Measurements from ENCODE around the gene VAV3. TPM values are rescaled to one million over a fixed set of nuclear protein-coding genes. Genes with fewer than 3 reads are reported as not detected.

VAV3 gene
- total RNA-seq, 4 donors from 2014 or later: 44.1 to 123 (median 111) TPM

GRCh38 chr1:107833061-107833460 is 131.9 kb downstream of the VAV3 start:
- no peaks in the 10 kb centered on the region for H3K4me1 ChIP-seq
- intact Hi-C loops (cut with DNase I; ENCODE audit: low total_unique reads): no loop called here
- DNase-seq: no peak
- WGBS, 2 donors (ENCODE audit: low coverage in 1 of 2): 68 to 71% methylated on average over 2 of the region's 2 CpGs
- H3K27ac ChIP-seq: no peak overlapping the region
- no peak overlapping the region for H3K4me3 ChIP-seq
- in situ Hi-C loops (cut with MboI; ENCODE audit: low pct_ligation_motif_present in 1 of 4, low pct_unique_long_range_greater_than_20kb in 1 of 4, low sequenced_read_pairs in 3 of 4): no loop called here
- H3K9me3 ChIP-seq: no peaks in the 10 kb centered on the region
- no peaks in the 10 kb centered on the region for H3K36me3 ChIP-seq
- no peak for TF ChIP-seq CTCF (IDR thresholded peaks at IDR 0.05)
- no peak for TF ChIP-seq POLR2AphosphoS5 (IDR thresholded peaks at IDR 0.05)
- TF ChIP-seq EP300 (IDR thresholded peaks at IDR 0.05; ENCODE audit: low read depth): no peak
- no peak for TF ChIP-seq POLR2A (IDR thresholded peaks at IDR 0.05)
- no peaks in the 10 kb centered on the region for H3K27me3 ChIP-seq

GRCh38 chr1:107831921-107832320 is 133.1 kb downstream of the VAV3 start:
- Histone ChIP-seq H3K4me3 (no peak overlapping the region), H3K36me3 (no peaks in the 10 kb centered on the region), H3K4me1 (no peaks in the 10 kb centered on the region), H3K27ac (no peak overlapping the region), H3K27me3 (no peaks in the 10 kb centered on the region), H3K9me3 (no peaks in the 10 kb centered on the region)
- WGBS, 2 donors (ENCODE audit: low coverage in 1 of 2): 67 to 71% methylated on average over 1 to 2 of the region's 2 CpGs
- in situ Hi-C loops (cut with MboI; ENCODE audit: low pct_ligation_motif_present in 1 of 4, low pct_unique_long_range_greater_than_20kb in 1 of 4, low sequenced_read_pairs in 3 of 4): no loop called here
- no peak for DNase-seq
- no peak for TF ChIP-seq CTCF (IDR thresholded peaks at IDR 0.05)
- TF ChIP-seq POLR2AphosphoS5 (IDR thresholded peaks at IDR 0.05): no peak
- no peak for TF ChIP-seq EP300 (IDR thresholded peaks at IDR 0.05; ENCODE audit: low read depth)
- TF ChIP-seq POLR2A (IDR thresholded peaks at IDR 0.05): no peak
- intact Hi-C loops (cut with DNase I; ENCODE audit: low total_unique reads): no loop called here

GRCh38 chr1:107830526-107830925 is 134.5 kb downstream of the VAV3 start:
- in situ Hi-C loops (cut with MboI; ENCODE audit: low pct_ligation_motif_present in 1 of 4, low pct_unique_long_range_greater_than_20kb in 1 of 4, low sequenced_read_pairs in 3 of 4): no loop called here
- Histone ChIP-seq H3K9me3 (no peaks in the 10 kb centered on the region), H3K27ac (no peak overlapping the region), H3K4me3 (no peak overlapping the region), H3K4me1 (no peaks in the 10 kb centered on the region), H3K27me3 (no peaks in the 10 kb centered on the region), H3K36me3 (no peaks in the 10 kb centered on the region)
- DNase-seq: no peak
- intact Hi-C loops (cut with DNase I; ENCODE audit: low total_unique reads): no loop called here
- no peak for TF ChIP-seq EP300 (IDR thresholded peaks at IDR 0.05; ENCODE audit: low read depth)
- TF ChIP-seq POLR2AphosphoS5 (IDR thresholded peaks at IDR 0.05): no peak
- TF ChIP-seq CTCF (IDR thresholded peaks at IDR 0.05): no peak
- no peak for TF ChIP-seq POLR2A (IDR thresholded peaks at IDR 0.05)
- WGBS, 2 donors (ENCODE audit: low coverage in 1 of 2): 83 to 92% methylated on average over 3 of the region's 3 CpGs

- H3K27me3 ChIP-seq: no peaks in the 10 kb centered on the region
- H3K9me3 ChIP-seq: no peaks in the 10 kb centered on the region
- WGBS, 2 donors (ENCODE audit: low coverage in 1 of 2): 88% methylated on average over 1 of the region's 1 CpG; no CpG with 5 or more reads in 1 of the 2 donors
- in situ Hi-C loops (cut with MboI; ENCODE audit: low pct_ligation_motif_present in 1 of 4, low pct_unique_long_range_greater_than_20kb in 1 of 4, low sequenced_read_pairs in 3 of 4) (no loop called here), intact Hi-C loops (cut with DNase I; ENCODE audit: low total_unique reads) (no loop called here)
- DNase-seq: no peak
- no peaks in the 10 kb centered on the region for H3K4me1 ChIP-seq
- TF ChIP-seq POLR2AphosphoS5 (IDR thresholded peaks at IDR 0.05) (no peak), POLR2A (IDR thresholded peaks at IDR 0.05) (no peak), EP300 (IDR thresholded peaks at IDR 0.05; ENCODE audit: low read depth) (no peak), CTCF (IDR thresholded peaks at IDR 0.05) (no peak)
- H3K27ac ChIP-seq: no peak overlapping the region
- H3K36me3 ChIP-seq: no peaks in the 10 kb centered on the region
- no peak overlapping the region for H3K4me3 ChIP-seq
Measured at GRCh38 chr1:107830075-107830474, 134.9 kb downstream of the VAV3 start.

Measured in transverse colon (tissue), 4 donors.